ENCODE data around the gene SNAP29. TPM values are rescaled to one million over a fixed set of nuclear protein-coding genes. Genes with fewer than 3 reads are reported as not detected.

SNAP29 gene
- total RNA-seq, 1 experiment from 2014 or later = 24.5 TPM

- ChIA-PET POLR2A (no interaction called here), CTCF (no interaction called here)
- no peaks in the 10 kb centered on the region for H3K27me3 ChIP-seq (ENCODE audit: control insufficient read depth, insufficient read depth, low read length)
- H3K27ac ChIP-seq (ENCODE audit: low read length) = peak overlapping the region; percentile 64; the same call in 1 of the 2 replicates
- H3K36me3 ChIP-seq (ENCODE audit: control insufficient read depth, insufficient read depth, low read length) = peaks cover 8% of the 10 kb centered on the region; the same call in 1 of the 2 replicates
- peak overlapping the region; percentile 81 to 89 for H3K4me3 ChIP-seq (ENCODE audit: low read depth in 2 of 2, low read length in 2 of 2)
- no peaks in the 10 kb centered on the region for H3K9me3 ChIP-seq (ENCODE audit: control insufficient read depth, insufficient read depth, low read depth, low read length)
- no peak for TF ChIP-seq CTCF (IDR thresholded peaks at IDR 0.05)
- TF ChIP-seq REST (IDR thresholded peaks at IDR 0.05; ENCODE audit: insufficient read depth in 1 of 2, low read depth in 2 of 2, low read length in 1 of 2) = no peak
- TF ChIP-seq TCF7L2 (IDR thresholded peaks at IDR 0.05; ENCODE audit: low read depth, low read length) = no peak
- TF ChIP-seq POLR2AphosphoS5 (IDR thresholded peaks at IDR 0.05; ENCODE audit: low read depth, low read length) = no peak
- TF ChIP-seq SIN3A (IDR thresholded peaks at IDR 0.05; ENCODE audit: borderline replicate concordance, insufficient read depth, low read depth, low read length) = no peak
- no peak for DNase-seq (ENCODE audit: low read depth, low spot score)
- H3K4me1 ChIP-seq (ENCODE audit: control insufficient read depth, insufficient read depth, low read length) = peaks cover 15% of the 10 kb centered on the region
- BruUV-seq (replicated peaks) = TSS peak; percentile 84
- no peak for ATAC-seq
- in situ Hi-C loops (cut with HindIII; ENCODE audit: low pct_unique_long_range_greater_than_20kb, low sequenced_read_pairs) (no loop called here), intact Hi-C loops (cut with micrococcal nuclease; ENCODE audit: unreplicated experiment) (no loop called here)
These were observed 1.6 kb upstream of the SNAP29 start for GRCh38 chr22:20857247-20857643.

- no peak for TF ChIP-seq TCF7L2 (IDR thresholded peaks at IDR 0.05; ENCODE audit: low read depth, low read length)
- 0 out of 2 replicates have a peak, but pooled peaks have one; percentile 58 for TF ChIP-seq SIN3A (IDR thresholded peaks at IDR 0.05; ENCODE audit: borderline replicate concordance, insufficient read depth, low read depth, low read length)
- Histone ChIP-seq H3K4me3 (ENCODE audit: low read depth in 2 of 2, low read length in 2 of 2) (peak overlapping the region; percentile 81 to 89), H3K4me1 (ENCODE audit: control insufficient read depth, insufficient read depth, low read length) (peaks cover 12% of the 10 kb centered on the region), H3K9me3 (ENCODE audit: control insufficient read depth, insufficient read depth, low read depth, low read length) (no peaks in the 10 kb centered on the region), H3K36me3 (ENCODE audit: control insufficient read depth, insufficient read depth, low read length) (peaks cover 8% of the 10 kb centered on the region; the same call in 1 of the 2 replicates), H3K27ac (ENCODE audit: low read length) (peak overlapping the region; percentile 64), H3K27me3 (ENCODE audit: control insufficient read depth, insufficient read depth, low read length) (no peaks in the 10 kb centered on the region)
- POLR2A ChIA-PET = no interaction called here
- in situ Hi-C loops (cut with HindIII; ENCODE audit: low pct_unique_long_range_greater_than_20kb, low sequenced_read_pairs) (no loop called here), intact Hi-C loops (cut with micrococcal nuclease; ENCODE audit: unreplicated experiment) (no loop called here)
- no TSS peak for BruUV-seq (replicated peaks)
- ATAC-seq = peak; percentile 87
- CTCF ChIA-PET = no interaction called here
- DNase-seq (ENCODE audit: low read depth, low spot score) = no peak
These were observed 781 bp upstream of the SNAP29 start for GRCh38 chr22:20857838-20858614.

- Histone ChIP-seq H3K36me3 (ENCODE audit: control insufficient read depth, insufficient read depth, low read length) (peaks cover 8% of the 10 kb centered on the region; the same call in 1 of the 2 replicates), H3K27me3 (ENCODE audit: control insufficient read depth, insufficient read depth, low read length) (no peaks in the 10 kb centered on the region), H3K4me1 (ENCODE audit: control insufficient read depth, insufficient read depth, low read length) (peaks cover 12% of the 10 kb centered on the region), H3K4me3 (ENCODE audit: low read depth in 2 of 2, low read length in 2 of 2) (peak overlapping the region; percentile 81 to 92), H3K27ac (ENCODE audit: low read length) (peak overlapping the region; percentile 86), H3K9me3 (ENCODE audit: control insufficient read depth, insufficient read depth, low read depth, low read length) (no peaks in the 10 kb centered on the region)
- in situ Hi-C loops (cut with HindIII; ENCODE audit: low pct_unique_long_range_greater_than_20kb, low sequenced_read_pairs) = no loop called here
- ChIA-PET POLR2A (interaction anchor here (0.8 kb wide), 1 partner anchor 26 kb away, joined by 3 read pairs; no protein-coding TSS in a partner anchor), CTCF (no interaction called here)
- TSS peak; percentile 90 for BruUV-seq (replicated peaks)
- no peak for ATAC-seq
- TF ChIP-seq TCF7L2 (IDR thresholded peaks at IDR 0.05; ENCODE audit: low read depth, low read length) (no peak), POLR2AphosphoS5 (IDR thresholded peaks at IDR 0.05; ENCODE audit: low read depth, low read length) (no peak), SIN3A (IDR thresholded peaks at IDR 0.05; ENCODE audit: borderline replicate concordance, insufficient read depth, low read depth, low read length) (no peak), CTCF (IDR thresholded peaks at IDR 0.05) (no peak), REST (IDR thresholded peaks at IDR 0.05; ENCODE audit: insufficient read depth in 1 of 2, low read depth in 2 of 2, low read length in 1 of 2) (no peak)
- no peak for DNase-seq (ENCODE audit: low read depth, low spot score)
- intact Hi-C loops (cut with micrococcal nuclease; ENCODE audit: unreplicated experiment) = no loop called here
These were observed 808 bp downstream of the SNAP29 start for GRCh38 chr22:20859615-20860014.

Data from Panc1 (cell line).